GM23248 (cell line): ENCODE data around the gene SRC. TPM values are rescaled to one million over a fixed set of nuclear protein-coding genes. Genes with fewer than 3 reads are reported as not detected.
A peak's percentile ranks its signal among the peaks of the same experiment; 100 is the strongest.

ENCODE experiments used
- DNase-seq: peaks from one replicate; pipeline ENCODE4 v3.0.0-alpha.2; 2015
- H2AFZ ChIP-seq: fragments of 200-600 bp; sonication (generic); 2 replicates; pipeline ENCODE4 v1.6.1; 2016; ENCODE audit warnings: antibody characterized with exemption
- H3F3A ChIP-seq: fragments of 200-600 bp; sonication (generic); 2 replicates; pipeline ENCODE4 v1.6.1; 2016; ENCODE audit warnings: mild to moderate bottlenecking, antibody characterized with exemption, mixed run types; ENCODE audit not compliant: insufficient read depth
- H3K27ac ChIP-seq: fragments of 200-600 bp; sonication (generic); 2 replicates; pipeline ENCODE4 v1.5.1; 2016; ENCODE audit warnings: mild to moderate bottlenecking
- H3K27me3 ChIP-seq: fragments of 200-600 bp; sonication (generic); replicated peaks from 2 replicates; pipeline ENCODE4 v1.6.1; 2016; ENCODE audit warnings: mild to moderate bottlenecking; ENCODE audit not compliant: insufficient read depth
- H3K36me3 ChIP-seq: fragments of 200-600 bp; sonication (generic); 2 replicates; pipeline ENCODE4 v1.6.1; 2016; ENCODE audit warnings: low read depth, mild to moderate bottlenecking
- H3K4me1 ChIP-seq: fragments of 200-600 bp; sonication (generic); 2 replicates; pipeline ENCODE4 v1.6.1; 2016; ENCODE audit warnings: mild to moderate bottlenecking; ENCODE audit not compliant: insufficient read depth
- H3K4me2 ChIP-seq: fragments of 200-600 bp; sonication (generic); one replicate; pipeline ENCODE4 v1.6.1; 2016; ENCODE audit warnings: mild to moderate bottlenecking; ENCODE audit not compliant: unreplicated experiment
- H3K4me3 ChIP-seq: fragments of 200-600 bp; sonication (generic); 2 replicates; pipeline ENCODE4 v1.5.1; 2016; ENCODE audit warnings: mild to moderate bottlenecking
- H3K79me2 ChIP-seq: fragments of 200-600 bp; sonication (generic); 2 replicates; pipeline ENCODE4 v1.6.1; 2016; ENCODE audit warnings: mild to moderate bottlenecking; ENCODE audit not compliant: insufficient read depth
- H3K9ac ChIP-seq: fragments of 200-600 bp; sonication (generic); 2 replicates; pipeline ENCODE4 v1.6.1; 2016; ENCODE audit warnings: mild to moderate bottlenecking
- H3K9me2 ChIP-seq: fragments of 200-600 bp; sonication (generic); 2 replicates; pipeline ENCODE4 v1.6.1; 2016; ENCODE audit warnings: mixed run types, mild to moderate bottlenecking, moderate library complexity; ENCODE audit not compliant: insufficient read depth
- H3K9me3 ChIP-seq: fragments of 200-600 bp; sonication (generic); one replicate; pipeline ENCODE4 v1.6.1; 2017; ENCODE audit warnings: low read depth
- H4K20me1 ChIP-seq: fragments of 200-600 bp; sonication (generic); 2 replicates; pipeline ENCODE4 v1.6.0; 2016; ENCODE audit not compliant: insufficient read depth
- EZH2 ChIP-seq: fragments of 200-600 bp; sonication (generic); IDR thresholded peaks from 2 replicates; pipeline ENCODE4 v1.6.1; 2018; ENCODE audit warnings: antibody characterized with exemption, mild to moderate bottlenecking; ENCODE audit not compliant: insufficient read depth, poor library complexity, severe bottlenecking
- EZH2phosphoT487 ChIP-seq: fragments of 200-600 bp; sonication (generic); IDR thresholded peaks from 2 replicates; pipeline ENCODE4 v1.6.1; 2018; ENCODE audit warnings: antibody characterized with exemption, moderate library complexity, mild to moderate bottlenecking, low read depth; ENCODE audit not compliant: insufficient read depth
- WGBS, 2 experiments: methylation state at CpG; one replicate each; pipeline ENCODE4 v1.1.6; 2015 to 2017; ENCODE audit warnings: low lambda C conversion rate in 2 of 2, low coverage in 1 of 2; ENCODE audit errors: missing lambda C conversion rate in 2 of 2; 5-methylcytosine and 5-hydroxymethylcytosine counted together
- in situ Hi-C: fragments of 300-500 bp; cut with MboI; formaldehyde crosslinking; loops from 2 replicates; pipeline ENCODE4 v1.15.0; 2020
- polyA plus RNA-seq: library from polyadenylated mRNA; unstranded; fragments of >200 nt; fragmentation: Nextera tagmentation; extraction: Ambion mirVana; gene quantifications from 2 replicates; pipeline ENCODE4 v1.2.1, GENCODE V29; 2016
- total RNA-seq: library from RNA; depleted of rRNA; stranded (reverse); fragments of >200 nt; shearing (Covaris generic); gene quantifications from 2 replicates; pipeline ENCODE4 v1.2.3, GENCODE V29; 2014

The SRC gene
- total and polyA plus RNA-seq, 2 experiments from 2014 or later, result 17.0 to 28.6 TPM

- Histone ChIP-seq H3K9me3 (no peaks in the 10 kb centered on the region), H3K79me2 (peaks cover 34% of the 10 kb centered on the region), H2AFZ (0 out of 2 replicates have a peak overlapping the region, but pooled peaks have one; percentile 87), H3K27me3 (no peaks in the 10 kb centered on the region), H3K9me2 (no peaks in the 10 kb centered on the region), H3K4me2 (no peak overlapping the region), H3K4me1 (peaks cover 18% of the 10 kb centered on the region; the same call in 1 of the 2 replicates), H4K20me1 (no peaks in the 10 kb centered on the region), H3K9ac (no peak overlapping the region; the same call in 1 of the 2 replicates), H3K4me3 (no peak overlapping the region; the same call in 1 of the 2 replicates), H3F3A (peaks cover 15% of the 10 kb centered on the region; the same call in 1 of the 2 replicates), H3K36me3 (no peaks in the 10 kb centered on the region), H3K27ac (no peak overlapping the region)
- in situ Hi-C loops, result no loop called here
- no peak for TF ChIP-seq EZH2phosphoT487
- TF ChIP-seq EZH2, result no peak
- WGBS, 2 experiments, result 78 to 83% methylated on average over 10 of the region's 10 CpGs
- DNase-seq, result no peak
Measured at GRCh38 chr20:37344506-37345338, 1.2 kb upstream of the SRC start.

- TF ChIP-seq EZH2phosphoT487, result no peak
- no peak for TF ChIP-seq EZH2
- WGBS, 2 experiments, result 0 to 5% methylated on average over 11 to 15 of the region's 35 CpGs
- no peaks in the 10 kb centered on the region for H3K9me2 ChIP-seq
- peaks cover 24% of the 10 kb centered on the region; the same call in 1 of the 2 replicates for H3K4me1 ChIP-seq
- no peaks in the 10 kb centered on the region for H3K36me3 ChIP-seq
- peaks cover 20% of the 10 kb centered on the region; the same call in 1 of the 2 replicates for H3F3A ChIP-seq
- peaks cover 49% of the 10 kb centered on the region for H3K79me2 ChIP-seq
- peak overlapping the region; percentile 87 for H3K9ac ChIP-seq
- peak overlapping the region; percentile 86 for H3K4me2 ChIP-seq
- peak; percentile 58 for DNase-seq
- in situ Hi-C loops, result no loop called here
- H3K4me3 ChIP-seq, result peak overlapping the region; percentile 79
- H4K20me1 ChIP-seq, result no peaks in the 10 kb centered on the region
- H3K27me3 ChIP-seq, result no peaks in the 10 kb centered on the region
- H2AFZ ChIP-seq, result no peak overlapping the region
- peak overlapping the region; percentile 4; the same call in 1 of the 2 replicates for H3K27ac ChIP-seq
- H3K9me3 ChIP-seq, result no peaks in the 10 kb centered on the region
Measured at GRCh38 chr20:37346236-37346534, 245 bp downstream of the SRC start.

GRCh38 chr20:37346535-37347346 lies 801 bp downstream of the SRC start:
- Histone ChIP-seq H3K36me3 (no peaks in the 10 kb centered on the region), H3K9me2 (no peaks in the 10 kb centered on the region), H3K27ac (no peak overlapping the region), H3K9ac (peak overlapping the region; percentile 87), H2AFZ (no peak overlapping the region), H3K4me3 (peak overlapping the region; percentile 79), H3K4me1 (peaks cover 24% of the 10 kb centered on the region; the same call in 1 of the 2 replicates), H4K20me1 (no peaks in the 10 kb centered on the region), H3K27me3 (no peaks in the 10 kb centered on the region), H3K4me2 (peak overlapping the region; percentile 86), H3F3A (peaks cover 20% of the 10 kb centered on the region; the same call in 1 of the 2 replicates), H3K79me2 (peaks cover 54% of the 10 kb centered on the region), H3K9me3 (no peaks in the 10 kb centered on the region)
- 4 to 9% methylated on average over 8 to 22 of the region's 22 CpGs for WGBS, 2 experiments
- DNase-seq, result peak; percentile 35
- in situ Hi-C loops, result no loop called here
- TF ChIP-seq EZH2phosphoT487, result no peak
- no peak for TF ChIP-seq EZH2

GRCh38 chr20:37347347-37347823 lies 1.4 kb downstream of the SRC start:
- Histone ChIP-seq H3K36me3 (no peaks in the 10 kb centered on the region), H3K4me1 (peaks cover 24% of the 10 kb centered on the region; the same call in 1 of the 2 replicates), H3K9me2 (no peaks in the 10 kb centered on the region), H3K9me3 (no peaks in the 10 kb centered on the region), H3K27me3 (no peaks in the 10 kb centered on the region), H4K20me1 (no peaks in the 10 kb centered on the region), H3K4me2 (peak overlapping the region; percentile 86), H3K4me3 (peak overlapping the region; percentile 79), H3K9ac (peak overlapping the region; percentile 87), H3K27ac (peak overlapping the region; percentile 40; the same call in 1 of the 2 replicates), H3F3A (peaks cover 20% of the 10 kb centered on the region; the same call in 1 of the 2 replicates), H2AFZ (no peak overlapping the region), H3K79me2 (peaks cover 61% of the 10 kb centered on the region)
- TF ChIP-seq EZH2 (no peak), EZH2phosphoT487 (no peak)
- in situ Hi-C loops, result no loop called here
- 76 to 77% methylated on average over 7 of the region's 7 CpGs for WGBS, 2 experiments
- no peak for DNase-seq
